HepG2 (cell line): ENCODE results near the gene NUDT2. TPM values are rescaled to one million over a fixed set of nuclear protein-coding genes. Genes with fewer than 3 reads are reported as not detected.

Experiments
- ARID5B ChIP-seq: IDR thresholded peaks from 2 replicates; pipeline ENCODE4 v1.4.0; 2020; ENCODE audit warnings: mild to moderate bottlenecking, missing genetic modification reagents
- ELF4 ChIP-seq: sonication (generic); formaldehyde crosslinking; IDR thresholded peaks from 2 replicates; pipeline ENCODE4 v1.5.0; 2020; ENCODE audit warnings: missing genetic modification reagents, mild to moderate bottlenecking, moderate library complexity, borderline replicate concordance
- GZF1 ChIP-seq: sonication (generic); formaldehyde crosslinking; IDR thresholded peaks from 2 replicates; pipeline ENCODE4 v1.5.1; 2020; ENCODE audit warnings: mild to moderate bottlenecking, missing genetic modification reagents
- MEIS1 ChIP-seq: sonication (generic); formaldehyde crosslinking; IDR thresholded peaks from 2 replicates; pipeline ENCODE4 v1.9.0; 2021; ENCODE audit warnings: mild to moderate bottlenecking, missing genetic modification reagents, moderate library complexity, borderline replicate concordance
- NCOA2 ChIP-seq: sonication (generic); formaldehyde crosslinking; IDR thresholded peaks from 2 replicates; pipeline ENCODE4 v1.8.0; 2022; ENCODE audit warnings: inconsistent platforms
- PHF8 ChIP-seq: sonication (generic); formaldehyde crosslinking; IDR thresholded peaks from 2 replicates; pipeline ENCODE4 v1.5.0; 2020; ENCODE audit warnings: missing genetic modification reagents
- PRPF4 ChIP-seq: fragments of 200-400 bp; formaldehyde crosslinking; IDR thresholded peaks from 2 replicates; pipeline ENCODE4 v1.6.1; 2016; ENCODE audit warnings: low read length, low read depth; ENCODE audit not compliant: poor library complexity, severe bottlenecking
- SALL1 ChIP-seq: sonication (generic); formaldehyde crosslinking; IDR thresholded peaks from 2 replicates; pipeline ENCODE4 v1.8.0; 2022; ENCODE audit warnings: mild to moderate bottlenecking, missing genetic modification reagents
- SATB2 ChIP-seq: sonication (generic); formaldehyde crosslinking; IDR thresholded peaks from 2 replicates; pipeline ENCODE4 v1.5.0; 2020; ENCODE audit warnings: missing genetic modification reagents
- SMAD3 ChIP-seq: sonication (generic); formaldehyde crosslinking; IDR thresholded peaks from 2 replicates; pipeline ENCODE4 v1.4.0; 2020; ENCODE audit warnings: missing genetic modification reagents
- STAG1 ChIP-seq: sonication (generic); formaldehyde crosslinking; IDR thresholded peaks from 2 replicates; pipeline ENCODE4 v1.4.0; 2020; ENCODE audit warnings: missing genetic modification reagents
- ZKSCAN8 ChIP-seq: IDR thresholded peaks from 2 replicates; pipeline ENCODE4 v1.6.1; 2016; ENCODE audit warnings: borderline replicate concordance, missing genetic modification reagents, missing compliant biosample characterization
- ZNF569 ChIP-seq: sonication (generic); formaldehyde crosslinking; IDR thresholded peaks from 2 replicates; pipeline ENCODE4 v1.5.0; 2020; ENCODE audit warnings: mild to moderate bottlenecking, missing genetic modification reagents, moderate library complexity, borderline replicate concordance
- ZNF616 ChIP-seq: sonication (generic); formaldehyde crosslinking; IDR thresholded peaks from 2 replicates; pipeline ENCODE4 v1.5.0; 2020; ENCODE audit warnings: low read depth, mild to moderate bottlenecking, missing genetic modification reagents
- ZNF678 ChIP-seq: sonication (generic); formaldehyde crosslinking; IDR thresholded peaks from 2 replicates; pipeline ENCODE4 v1.4.0; 2020; ENCODE audit warnings: mild to moderate bottlenecking, missing genetic modification reagents
- ZNF704 ChIP-seq: sonication (generic); formaldehyde crosslinking; IDR thresholded peaks from 2 replicates; pipeline ENCODE4 v1.8.1; 2023; ENCODE audit warnings: mild to moderate bottlenecking, inconsistent platforms, moderate library complexity, missing genetic modification reagents, borderline replicate concordance
- ZNF775 ChIP-seq: sonication (generic); formaldehyde crosslinking; IDR thresholded peaks from 2 replicates; pipeline ENCODE4 v1.4.0; 2020; ENCODE audit warnings: missing genetic modification reagents, mild to moderate bottlenecking, moderate library complexity, borderline replicate concordance
- polyA plus RNA-seq, 8 experiments: library from polyadenylated mRNA; depleted of rRNA in 3 of 8; stranded (reverse) in 7 of 8; unstranded in 1 of 8; fragments of >200 nt; fragmentation: Illumina TruSeq in 4 of 8; extraction: Trizol in 4 of 8; gene quantifications; 2 replicates each; pipeline versions ENCODE4 v1.2.1 to v1.2.3, GENCODE V29; 2011 to 2016; ENCODE audit warnings: low read depth in 4 of 8, missing spikeins in 1 of 8, mixed read lengths in 1 of 8; ENCODE audit not compliant: insufficient read depth in 1 of 8
- total RNA-seq, 5 experiments: library from RNA; depleted of rRNA; stranded (reverse); fragments of >200 nt; fragmentation: Illumina TruSeq; extraction: Trizol; gene quantifications; 2 replicates each; pipeline ENCODE4 v1.2.3, GENCODE V29; 2016; ENCODE audit warnings: low read depth in 1 of 5
- TF ChIP-seq, protein P1 (sequence below): sonication (generic); formaldehyde crosslinking; IDR thresholded peaks from 2 replicates; pipeline ENCODE4 v1.8.0; 2022; ENCODE audit warnings: mild to moderate bottlenecking, missing genetic modification reagents, moderate library complexity
- TF ChIP-seq, protein P2 (sequence below): sonication (generic); formaldehyde crosslinking; IDR thresholded peaks from 2 replicates; pipeline ENCODE4 v1.5.1; 2020; ENCODE audit warnings: mild to moderate bottlenecking, missing genetic modification reagents, borderline replicate concordance

The NUDT2 gene
- total and polyA plus RNA-seq, 2 of the 13 experiments (the other 11 are each of a cell fraction or from before 2014, with no cell fraction given), result 19.9 to 24.6 TPM

DNA sequence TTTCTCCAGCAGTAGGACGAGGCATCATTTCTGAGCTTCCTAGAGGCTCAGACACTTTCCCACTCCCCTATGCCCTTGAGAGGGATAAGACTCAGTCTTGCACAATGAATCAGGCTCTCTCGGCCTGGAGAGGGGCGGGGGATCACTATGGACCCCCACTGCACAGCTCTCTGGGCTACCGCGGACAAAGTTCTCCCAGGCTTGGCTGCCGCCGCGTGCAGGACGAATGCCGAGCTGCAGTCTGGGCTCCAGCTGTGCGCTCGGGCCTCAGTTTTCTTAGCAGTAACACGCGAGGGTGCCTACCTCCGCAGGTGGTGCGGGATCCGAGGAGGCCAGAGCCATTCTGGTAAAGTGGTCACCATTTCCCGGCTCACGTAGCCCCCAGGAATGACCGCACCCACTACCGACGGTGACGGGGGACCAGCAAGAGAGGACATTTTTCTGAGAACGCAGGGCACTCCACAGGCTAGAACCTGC lies 50.7 kb downstream of the NUDT2 start (continued):
- TF ChIP-seq ZNF704 (CRISPR knock-in tag), result no peak
- 0 out of 2 replicates have a peak, but pooled peaks have one; percentile 20 for TF ChIP-seq ELF4 (CRISPR knock-in tag)
- 0 out of 2 replicates have a peak, but pooled peaks have one; percentile 15 for TF ChIP-seq STAG1
- TF ChIP-seq ZNF569, result peak; percentile 94; the same call in 1 of the 2 replicates
- TF ChIP-seq SATB2 (CRISPR knock-in tag), result 0 out of 2 replicates have a peak, but pooled peaks have one; percentile 2
- peak; percentile 62 for TF ChIP-seq PRPF4
- peak; percentile 26; the same call in 1 of the 2 replicates for TF ChIP-seq NCOA2 (CRISPR knock-in tag)
- 0 out of 2 replicates have a peak, but pooled peaks have one; percentile 76 for TF ChIP-seq GZF1 (CRISPR knock-in tag)
- TF ChIP-seq, protein P1, sequence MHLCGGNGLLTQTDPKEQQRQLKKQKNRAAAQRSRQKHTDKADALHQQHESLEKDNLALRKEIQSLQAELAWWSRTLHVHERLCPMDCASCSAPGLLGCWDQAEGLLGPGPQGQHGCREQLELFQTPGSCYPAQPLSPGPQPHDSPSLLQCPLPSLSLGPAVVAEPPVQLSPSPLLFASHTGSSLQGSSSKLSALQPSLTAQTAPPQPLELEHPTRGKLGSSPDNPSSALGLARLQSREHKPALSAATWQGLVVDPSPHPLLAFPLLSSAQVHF (CRISPR knock-in tag), result peak; percentile 10; the same call in 1 of the 2 replicates
- 0 out of 2 replicates have a peak, but pooled peaks have one; percentile 12 for TF ChIP-seq ZNF775 (CRISPR knock-in tag)
- peak; percentile 50; the same call in 1 of the 2 replicates for TF ChIP-seq ZNF678 (CRISPR knock-in tag)
- TF ChIP-seq ZNF616 (CRISPR knock-in tag), result peak; percentile 20; the same call in 1 of the 2 replicates
- peak; percentile 13; the same call in 1 of the 2 replicates for TF ChIP-seq PHF8 (CRISPR knock-in tag)
- TF ChIP-seq SALL1 (CRISPR knock-in tag), result 0 out of 2 replicates have a peak, but pooled peaks have one; percentile 9
- TF ChIP-seq MEIS1, result 0 out of 2 replicates have a peak, but pooled peaks have one; percentile 14
- no peak for TF ChIP-seq ZKSCAN8 (CRISPR knock-in tag)
- no peak for TF ChIP-seq ARID5B
- 0 out of 2 replicates have a peak, but pooled peaks have one; percentile 1 for TF ChIP-seq SMAD3
- TF ChIP-seq, protein P2, sequence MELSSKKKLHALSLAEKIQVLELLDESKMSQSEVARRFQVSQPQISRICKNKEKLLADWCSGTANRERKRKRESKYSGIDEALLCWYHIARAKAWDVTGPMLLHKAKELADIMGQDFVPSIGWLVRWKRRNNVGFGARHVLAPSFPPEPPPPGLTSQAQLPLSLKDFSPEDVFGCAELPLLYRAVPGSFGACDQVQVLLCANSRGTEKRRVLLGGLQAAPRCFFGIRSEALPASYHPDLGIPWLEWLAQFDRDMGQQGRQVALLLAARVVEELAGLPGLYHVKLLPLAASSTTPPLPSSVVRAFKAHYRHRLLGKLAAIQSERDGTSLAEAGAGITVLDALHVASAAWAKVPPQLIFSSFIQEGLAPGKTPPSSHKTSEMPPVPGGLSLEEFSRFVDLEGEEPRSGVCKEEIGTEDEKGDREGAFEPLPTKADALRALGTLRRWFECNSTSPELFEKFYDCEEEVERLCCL (CRISPR knock-in tag), result peak; percentile 23; the same call in 1 of the 2 replicates
